HG03575 (cell line): ENCODE measurements around the gene ZBTB2.
"Not testable (repeated sequence)": the region's sequence is repeated elsewhere in the genome, so short reads cannot be mapped to it uniquely, and the experiment has no call there.

ENCODE experiments used
- ATAC-seq: cut with Tn5 transposase; IDR thresholded peaks from one replicate; pipeline ENCODE4 v1.9.1; 2021; ENCODE audit not compliant: unreplicated experiment, insufficient number of reproducible peaks, low FRiP score; ENCODE audit errors: extremely low read depth

The ZBTB2 gene

DNA sequence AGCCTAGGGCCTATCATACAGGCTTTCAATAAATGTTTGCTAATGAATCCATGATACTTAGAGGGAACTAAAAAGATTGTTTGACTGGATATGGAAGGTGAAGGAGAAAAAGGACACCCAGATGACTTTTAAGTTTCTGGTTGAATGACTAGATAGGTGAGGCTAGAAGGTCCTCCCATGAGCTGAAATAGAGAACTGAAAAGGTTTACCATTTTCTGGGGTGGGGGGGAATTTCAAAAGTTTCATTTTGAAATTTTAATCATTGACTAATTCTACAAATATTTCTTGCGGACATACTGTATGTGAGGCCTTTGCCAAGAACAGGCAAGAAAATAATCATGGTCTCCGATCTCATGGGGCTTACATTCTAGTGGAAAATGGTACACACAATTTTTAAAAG is 17.9 kb upstream of the ZBTB2 start:
- ATAC-seq, result no peak

DNA sequence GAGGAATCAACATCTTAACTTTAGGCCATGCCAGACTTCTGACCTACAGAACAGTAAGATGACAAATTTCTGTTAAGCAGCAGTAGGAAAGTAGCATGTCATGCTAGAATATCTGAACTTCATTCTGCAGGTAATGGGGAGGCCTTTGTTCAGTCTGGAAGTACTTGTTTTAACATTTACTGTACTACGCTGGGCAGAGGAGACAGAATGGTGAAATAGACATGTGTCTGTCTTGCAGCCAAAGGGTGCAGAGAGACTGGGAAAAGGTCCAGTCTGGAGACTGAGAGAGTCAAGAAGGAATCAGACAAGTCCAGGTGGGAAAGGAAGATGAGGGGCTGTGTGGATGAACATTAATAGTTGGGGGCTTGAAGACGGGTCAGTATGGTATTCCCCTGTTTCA is 17.5 kb upstream of the ZBTB2 start:
- ATAC-seq, result no peak

DNA sequence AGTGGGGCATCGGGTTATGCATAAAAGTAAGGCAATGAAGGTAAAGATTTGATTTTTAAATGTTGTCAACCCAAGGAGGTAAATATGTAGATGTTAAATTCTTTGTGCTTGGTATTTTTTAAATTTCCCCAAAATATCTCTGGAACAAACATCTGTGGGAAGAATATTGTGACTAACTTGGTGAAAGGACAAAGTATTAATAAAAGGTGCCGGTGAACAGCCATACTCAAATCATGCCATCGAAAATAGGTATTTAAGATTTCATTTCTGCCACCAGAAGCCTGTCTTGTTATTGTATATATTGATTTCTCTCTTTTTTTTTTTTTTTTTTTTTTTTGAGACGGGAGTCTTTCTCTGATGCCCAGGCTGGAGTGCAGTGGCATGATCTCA is 12.6 kb upstream of the ZBTB2 start:
- ATAC-seq, result no peak

DNA sequence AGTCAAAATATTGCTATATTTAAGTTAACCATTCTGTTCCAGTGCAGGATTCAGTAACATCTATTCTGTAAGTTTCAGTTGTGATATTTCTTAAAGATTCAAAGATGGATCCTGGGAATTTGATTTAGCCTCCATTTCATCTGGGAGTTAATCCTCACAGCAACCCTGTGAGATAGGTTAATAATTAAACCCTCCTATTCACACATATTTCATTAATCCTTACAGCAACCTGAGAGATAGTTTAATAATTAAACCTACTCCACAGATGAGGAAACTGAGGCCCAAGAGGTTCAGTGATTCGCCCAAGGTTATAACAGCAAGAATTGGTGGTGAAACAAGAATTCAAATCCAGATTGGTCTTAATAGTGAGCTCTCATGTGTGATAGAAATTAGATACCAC is 10.9 kb upstream of the ZBTB2 start:
- ATAC-seq, result no peak

GRCh38 chr6:151400473-151400872 is 9.1 kb upstream of the ZBTB2 start:
- no peak for ATAC-seq

- ATAC-seq, result no peak
These were observed 8.3 kb upstream of the ZBTB2 start for GRCh38 chr6:151399679-151400078.

DNA sequence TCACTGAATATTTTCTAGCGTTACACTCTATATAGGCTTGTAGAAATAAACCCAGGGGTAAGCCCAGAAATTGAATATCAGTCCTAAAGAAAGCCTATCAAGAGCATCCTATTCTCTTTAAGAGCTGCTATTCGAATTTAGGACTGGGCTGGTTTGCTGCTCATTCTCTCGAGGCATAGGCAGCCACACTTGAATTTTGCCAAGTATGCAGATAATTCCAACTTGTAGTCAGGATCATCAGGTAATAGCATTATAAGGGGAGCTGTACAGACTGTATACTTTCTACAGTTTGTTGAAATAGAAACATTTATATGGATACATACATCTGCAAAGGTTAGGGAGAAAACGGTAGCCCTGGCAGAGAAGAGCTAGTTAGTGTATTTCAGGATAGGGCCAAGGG is 2.1 kb upstream of the ZBTB2 start:
- no peak for ATAC-seq

- ATAC-seq, result no peak
These were observed 1.1 kb upstream of the ZBTB2 start for GRCh38 chr6:151392427-151392826.

- ATAC-seq, result no peak
These were observed 398 bp downstream of the ZBTB2 start for GRCh38 chr6:151390851-151391470.

- peak; percentile 49 for ATAC-seq
These were observed 996 bp downstream of the ZBTB2 start for GRCh38 chr6:151390276-151390850.

GRCh38 chr6:151389618-151390275 is 1.6 kb downstream of the ZBTB2 start:
- peak; percentile 30 for ATAC-seq

- no peak for ATAC-seq
These were observed 2.3 kb downstream of the ZBTB2 start for GRCh38 chr6:151388997-151389617.

DNA sequence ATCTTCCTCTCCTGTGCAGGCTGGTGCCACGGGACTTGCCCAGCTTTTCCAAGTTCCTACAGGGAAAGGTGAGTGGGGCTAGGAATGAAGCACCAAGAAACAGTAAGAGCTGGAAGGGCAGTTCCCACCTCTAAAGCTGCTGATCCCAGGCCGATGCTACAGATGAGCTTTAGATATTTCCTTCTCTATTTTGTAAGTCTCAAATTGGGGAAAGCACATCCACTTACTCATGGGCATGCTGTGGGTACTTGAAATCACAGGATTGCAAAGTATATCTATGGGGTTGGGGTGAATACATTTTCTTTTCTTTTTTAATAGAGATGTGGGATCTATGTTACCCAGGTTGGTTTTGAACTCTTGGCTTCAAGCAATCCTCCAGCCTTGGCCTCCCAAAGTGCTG is 3.1 kb downstream of the ZBTB2 start:
- ATAC-seq, result no peak

- no peak for ATAC-seq
These were observed 4.0 kb downstream of the ZBTB2 start for GRCh38 chr6:151387175-151387970.

DNA sequence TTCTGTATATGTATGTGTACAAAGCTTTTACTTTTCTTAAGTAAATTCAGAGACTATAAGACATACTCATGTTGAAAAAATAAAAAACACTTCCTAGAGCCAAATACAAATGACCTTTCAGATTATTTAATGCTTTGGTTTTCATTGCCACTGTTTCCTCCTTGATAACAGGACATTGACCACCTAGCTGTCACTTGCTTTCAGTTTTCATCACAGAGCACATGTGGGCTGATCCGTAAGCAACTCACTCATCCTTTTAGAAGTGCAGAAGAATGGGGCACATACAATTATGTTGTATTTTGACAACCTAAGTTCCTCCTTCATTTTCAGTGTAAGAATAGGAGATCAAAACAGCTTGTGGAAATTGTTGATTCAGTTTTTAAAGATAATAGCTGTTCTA is 6.2 kb downstream of the ZBTB2 start:
- no peak for ATAC-seq

DNA sequence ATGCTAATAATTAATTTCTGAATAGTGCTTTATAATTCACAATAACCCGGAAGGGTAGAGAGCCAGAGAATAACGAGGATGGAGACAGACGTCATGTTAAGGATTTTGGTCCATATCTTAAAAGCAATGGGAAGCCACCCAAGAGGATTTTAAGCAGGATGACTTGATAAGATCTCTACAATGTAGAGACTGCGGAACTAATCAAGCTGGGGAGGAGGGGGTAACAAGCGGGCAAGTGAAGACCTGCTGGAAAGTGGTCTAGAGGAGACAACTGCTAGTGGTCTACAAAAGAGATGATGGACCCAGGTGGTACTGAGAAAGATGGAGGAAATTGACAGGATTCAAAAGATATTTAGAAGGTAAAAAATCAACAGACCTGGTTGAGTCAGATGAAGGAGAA is 7.2 kb downstream of the ZBTB2 start:
- no peak for ATAC-seq

- ATAC-seq, result not testable (repeated sequence)
These were observed 8.7 kb downstream of the ZBTB2 start for GRCh38 chr6:151382631-151383030.

GRCh38 chr6:151381722-151382121 is 9.6 kb downstream of the ZBTB2 start:
- ATAC-seq, result no peak

DNA sequence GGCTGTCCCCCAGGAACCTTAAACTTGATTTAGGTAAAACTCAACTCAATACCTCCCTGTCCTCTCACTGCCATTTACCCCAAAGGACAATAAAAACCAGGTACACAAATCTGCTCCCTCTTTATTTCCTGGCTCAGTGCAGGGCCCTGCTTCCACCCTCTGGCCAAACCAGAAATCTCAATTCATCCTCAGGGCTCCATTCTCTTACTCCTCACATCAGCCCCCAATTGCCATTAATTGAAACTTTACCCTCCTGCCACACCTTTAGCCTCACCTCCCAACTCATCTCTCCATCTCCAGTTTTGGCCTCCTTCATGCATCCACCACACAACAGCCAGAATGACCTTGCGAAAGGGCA is 10.5 kb downstream of the ZBTB2 start:
- ATAC-seq, result no peak
